Measurements from ENCODE around the gene ZNF512B.
"Not testable (repeated sequence)": the region's sequence is repeated elsewhere in the genome, so short reads cannot be mapped to it uniquely, and the experiment has no call there.

The ZNF512B gene

GRCh38 chr20:63974402-63975200 is 4.9 kb upstream of the ZNF512B start:
- Histone ChIP-seq H3K9ac (no peak overlapping the region), H3K36me3 (ENCODE audit: control insufficient read depth, insufficient read depth, low read length) (no peaks in the 10 kb centered on the region), H3K27ac (no peak overlapping the region), H2AFZ (no peak overlapping the region), H3K4me1 (no peaks in the 10 kb centered on the region), H3K79me2 (no peaks in the 10 kb centered on the region), H3K4me2 (ENCODE audit: low read length) (no peak overlapping the region), H3K4me3 (ENCODE audit: low read depth, low read length) (no peak overlapping the region), H3K27me3 (ENCODE audit: control insufficient read depth, insufficient read depth, low read length) (no peaks in the 10 kb centered on the region), H3K9me3 (ENCODE audit: control insufficient read depth, low read length) (no peaks in the 10 kb centered on the region)
- TF ChIP-seq, protein P1, sequence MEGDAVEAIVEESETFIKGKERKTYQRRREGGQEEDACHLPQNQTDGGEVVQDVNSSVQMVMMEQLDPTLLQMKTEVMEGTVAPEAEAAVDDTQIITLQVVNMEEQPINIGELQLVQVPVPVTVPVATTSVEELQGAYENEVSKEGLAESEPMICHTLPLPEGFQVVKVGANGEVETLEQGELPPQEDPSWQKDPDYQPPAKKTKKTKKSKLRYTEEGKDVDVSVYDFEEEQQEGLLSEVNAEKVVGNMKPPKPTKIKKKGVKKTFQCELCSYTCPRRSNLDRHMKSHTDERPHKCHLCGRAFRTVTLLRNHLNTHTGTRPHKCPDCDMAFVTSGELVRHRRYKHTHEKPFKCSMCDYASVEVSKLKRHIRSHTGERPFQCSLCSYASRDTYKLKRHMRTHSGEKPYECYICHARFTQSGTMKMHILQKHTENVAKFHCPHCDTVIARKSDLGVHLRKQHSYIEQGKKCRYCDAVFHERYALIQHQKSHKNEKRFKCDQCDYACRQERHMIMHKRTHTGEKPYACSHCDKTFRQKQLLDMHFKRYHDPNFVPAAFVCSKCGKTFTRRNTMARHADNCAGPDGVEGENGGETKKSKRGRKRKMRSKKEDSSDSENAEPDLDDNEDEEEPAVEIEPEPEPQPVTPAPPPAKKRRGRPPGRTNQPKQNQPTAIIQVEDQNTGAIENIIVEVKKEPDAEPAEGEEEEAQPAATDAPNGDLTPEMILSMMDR (IDR thresholded peaks at IDR 0.05) = no peak

DNA sequence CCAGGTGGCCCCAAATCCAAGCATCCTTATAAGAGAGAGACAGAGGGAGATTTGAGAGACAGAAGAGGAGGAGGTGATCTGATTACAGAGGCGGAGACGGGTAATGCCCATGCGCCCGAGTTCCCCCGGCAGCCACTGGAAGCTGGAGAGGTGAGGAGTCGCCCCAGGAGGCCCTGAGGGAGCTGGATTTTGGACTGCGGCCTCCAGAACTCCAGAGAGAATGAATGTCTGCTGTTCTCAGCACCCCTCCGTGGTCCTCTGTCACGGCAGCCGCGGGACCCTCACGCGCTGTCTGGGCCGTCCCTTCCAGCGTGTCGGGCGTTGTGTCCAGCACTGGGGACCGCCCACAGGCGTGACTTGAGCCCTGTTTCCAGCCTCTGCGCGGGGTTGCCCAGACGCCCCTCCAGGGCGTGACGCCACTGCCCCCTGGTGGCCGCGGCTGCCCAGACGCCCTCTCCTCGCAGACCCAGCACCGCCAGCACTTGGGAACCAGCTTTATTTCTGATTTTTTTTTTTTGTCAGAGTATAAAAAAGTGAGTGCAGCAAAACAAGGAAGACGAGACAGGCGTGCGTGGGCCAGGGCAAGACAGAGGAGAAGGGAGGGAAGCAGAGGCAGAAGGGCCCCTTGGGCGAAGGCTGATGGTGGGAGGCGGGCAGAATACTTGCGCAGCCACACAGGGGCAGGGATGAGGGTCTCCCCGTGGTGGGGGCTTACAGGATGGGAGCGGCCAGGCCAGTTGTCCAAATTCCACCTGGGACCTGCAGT is 4.1 kb upstream of the ZNF512B start:
- Histone ChIP-seq H3K27me3 (ENCODE audit: control insufficient read depth, insufficient read depth, low read length) (no peaks in the 10 kb centered on the region), H3K9me3 (ENCODE audit: control insufficient read depth, low read length) (no peaks in the 10 kb centered on the region), H3K4me3 (ENCODE audit: low read depth, low read length) (peak overlapping the region; percentile 58), H3K79me2 (no peaks in the 10 kb centered on the region), H3K27ac (peak overlapping the region; percentile 30), H2AFZ (peak overlapping the region; percentile 91), H3K4me1 (peaks cover 2% of the 10 kb centered on the region), H3K4me2 (ENCODE audit: low read length) (peak overlapping the region; percentile 83), H3K9ac (no peak overlapping the region), H3K36me3 (ENCODE audit: control insufficient read depth, insufficient read depth, low read length) (no peaks in the 10 kb centered on the region)
- TF ChIP-seq, protein P1 (IDR thresholded peaks at IDR 0.05) = peak; percentile 99

DNA sequence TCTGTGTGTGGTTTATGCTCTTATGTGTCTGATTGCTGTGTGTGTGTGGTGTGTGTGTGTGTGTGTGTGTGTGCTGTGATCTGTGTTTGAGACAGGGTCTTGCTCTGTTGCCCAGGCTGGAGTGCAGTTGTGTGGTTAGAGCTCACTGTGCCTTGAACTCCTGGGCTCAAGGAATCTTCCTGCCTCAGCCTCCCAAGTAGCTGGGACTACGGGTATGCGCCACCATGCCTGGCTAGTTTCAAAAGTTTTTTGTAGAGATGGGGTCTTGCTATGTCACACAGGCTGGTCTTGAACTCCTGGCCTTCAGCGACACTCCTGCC is 3.4 kb upstream of the ZNF512B start:
- H3K9me3 ChIP-seq (ENCODE audit: control insufficient read depth, low read length) = no peaks in the 10 kb centered on the region
- H3K27ac ChIP-seq = no peak overlapping the region
- H3K4me3 ChIP-seq (ENCODE audit: low read depth, low read length) = peak overlapping the region; percentile 58
- H2AFZ ChIP-seq = no peak overlapping the region
- no peak overlapping the region for H3K4me2 ChIP-seq (ENCODE audit: low read length)
- no peak overlapping the region for H3K9ac ChIP-seq
- H3K36me3 ChIP-seq (ENCODE audit: control insufficient read depth, insufficient read depth, low read length) = no peaks in the 10 kb centered on the region
- H3K79me2 ChIP-seq = no peaks in the 10 kb centered on the region
- TF ChIP-seq, protein P1 (IDR thresholded peaks at IDR 0.05) = no peak
- H3K27me3 ChIP-seq (ENCODE audit: control insufficient read depth, insufficient read depth, low read length) = no peaks in the 10 kb centered on the region
- H3K4me1 ChIP-seq = peaks cover 6% of the 10 kb centered on the region

DNA sequence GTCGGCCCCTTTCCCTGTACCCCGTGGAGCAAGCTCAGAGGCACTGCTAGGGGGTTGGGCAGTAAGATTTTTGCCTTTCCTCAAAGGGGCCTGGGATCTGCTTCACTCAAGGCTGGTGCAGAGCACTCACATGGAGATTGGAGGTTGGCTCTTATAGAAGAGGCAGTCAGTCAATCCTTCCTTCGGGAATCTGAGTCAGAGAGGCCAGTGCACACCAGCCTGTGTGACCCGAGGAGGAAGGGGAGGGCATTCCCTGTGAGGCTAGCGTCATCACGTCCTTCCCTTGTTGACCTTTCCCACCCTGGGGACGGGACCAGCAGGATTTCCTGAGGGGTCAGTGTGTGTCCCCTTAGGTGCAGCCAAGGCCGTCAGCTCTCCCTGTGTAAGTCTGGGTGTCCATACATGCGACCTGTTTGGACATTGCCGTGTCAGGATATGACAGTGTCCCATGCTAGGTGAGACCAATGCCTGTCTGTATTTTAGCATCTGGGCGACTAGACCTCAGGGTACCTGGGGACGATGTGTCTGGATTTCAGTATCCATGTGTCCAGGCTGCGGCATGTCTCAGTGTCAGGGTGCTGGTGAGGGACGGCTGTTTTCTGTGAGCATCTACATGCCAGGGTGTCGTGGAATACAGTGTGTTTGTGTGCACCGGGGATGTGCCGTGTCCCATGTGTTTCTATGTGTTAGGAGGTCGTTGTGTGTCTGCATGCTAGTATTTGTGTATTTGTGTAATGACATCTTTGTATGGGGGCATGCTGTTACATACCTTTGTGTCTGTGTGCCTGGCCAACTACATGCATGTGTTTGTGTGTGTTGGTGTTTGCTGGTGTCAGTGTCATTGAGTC is 2.8 kb upstream of the ZNF512B start:
- H3K79me2 ChIP-seq = no peaks in the 10 kb centered on the region
- H3K4me3 ChIP-seq (ENCODE audit: low read depth, low read length) = no peak overlapping the region
- TF ChIP-seq, protein P1 (IDR thresholded peaks at IDR 0.05) = no peak
- no peaks in the 10 kb centered on the region for H3K9me3 ChIP-seq (ENCODE audit: control insufficient read depth, low read length)
- H2AFZ ChIP-seq = no peak overlapping the region
- H3K36me3 ChIP-seq (ENCODE audit: control insufficient read depth, insufficient read depth, low read length) = no peaks in the 10 kb centered on the region
- no peaks in the 10 kb centered on the region for H3K27me3 ChIP-seq (ENCODE audit: control insufficient read depth, insufficient read depth, low read length)
- H3K27ac ChIP-seq = no peak overlapping the region
- H3K9ac ChIP-seq = no peak overlapping the region
- H3K4me1 ChIP-seq = peaks cover 6% of the 10 kb centered on the region
- no peak overlapping the region for H3K4me2 ChIP-seq (ENCODE audit: low read length)

DNA sequence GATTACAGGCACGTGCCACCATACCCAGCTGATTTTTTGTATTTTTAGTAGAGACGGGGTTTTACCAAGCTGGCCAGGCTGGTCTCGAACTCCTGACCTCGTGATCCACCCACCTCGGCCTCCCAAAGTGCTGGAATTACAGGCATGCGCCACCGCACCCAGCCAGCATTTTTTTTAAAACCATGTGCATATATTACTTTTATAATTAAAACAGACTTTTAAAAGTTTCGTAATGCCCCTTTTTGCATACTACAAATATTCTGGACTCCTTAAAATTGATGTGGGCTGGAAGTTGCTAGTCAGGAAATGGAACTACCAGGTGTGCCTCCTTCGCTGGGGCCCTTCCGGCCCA is 2.2 kb upstream of the ZNF512B start:
- H3K4me2 ChIP-seq (ENCODE audit: low read length); H3K27me3 ChIP-seq (ENCODE audit: control insufficient read depth, insufficient read depth, low read length); H3K9ac ChIP-seq; H2AFZ ChIP-seq; H3K9me3 ChIP-seq (ENCODE audit: control insufficient read depth, low read length); H3K4me1 ChIP-seq; H3K4me3 ChIP-seq (ENCODE audit: low read depth, low read length); H3K79me2 ChIP-seq; H3K27ac ChIP-seq; H3K36me3 ChIP-seq (ENCODE audit: control insufficient read depth, insufficient read depth, low read length): not testable (repeated sequence)

All from parathyroid adenoma (tissue), 2 donors.